Transverse colon (tissue), 3 donors: Measurements from ENCODE around the gene DPP9.

Experiments
- POLR2A ChIP-seq: fragments of 450-650 bp; IDR thresholded peaks from one replicate; pipeline ENCODE4 v1.6.1; 2016; ENCODE audit warnings: antibody characterized with exemption, mild to moderate bottlenecking, moderate library complexity
- TF ChIP-seq, protein P1 (sequence below), 5 experiments: fragments of 200-600 bp in 3 of 5; fragments of 450-650 bp in 2 of 5; sonication (generic) in 3 of 5; IDR thresholded peaks; 1 replicate in 2 of 5; 2 replicates in 3 of 5; pipeline ENCODE4 v1.5.1; 2016 to 2017; ENCODE audit warnings: antibody characterized with exemption in 5 of 5, inconsistent platforms in 3 of 5, mild to moderate bottlenecking in 2 of 5, moderate library complexity in 1 of 5

- TF ChIP-seq POLR2A: no peak
- TF ChIP-seq, protein P1, sequence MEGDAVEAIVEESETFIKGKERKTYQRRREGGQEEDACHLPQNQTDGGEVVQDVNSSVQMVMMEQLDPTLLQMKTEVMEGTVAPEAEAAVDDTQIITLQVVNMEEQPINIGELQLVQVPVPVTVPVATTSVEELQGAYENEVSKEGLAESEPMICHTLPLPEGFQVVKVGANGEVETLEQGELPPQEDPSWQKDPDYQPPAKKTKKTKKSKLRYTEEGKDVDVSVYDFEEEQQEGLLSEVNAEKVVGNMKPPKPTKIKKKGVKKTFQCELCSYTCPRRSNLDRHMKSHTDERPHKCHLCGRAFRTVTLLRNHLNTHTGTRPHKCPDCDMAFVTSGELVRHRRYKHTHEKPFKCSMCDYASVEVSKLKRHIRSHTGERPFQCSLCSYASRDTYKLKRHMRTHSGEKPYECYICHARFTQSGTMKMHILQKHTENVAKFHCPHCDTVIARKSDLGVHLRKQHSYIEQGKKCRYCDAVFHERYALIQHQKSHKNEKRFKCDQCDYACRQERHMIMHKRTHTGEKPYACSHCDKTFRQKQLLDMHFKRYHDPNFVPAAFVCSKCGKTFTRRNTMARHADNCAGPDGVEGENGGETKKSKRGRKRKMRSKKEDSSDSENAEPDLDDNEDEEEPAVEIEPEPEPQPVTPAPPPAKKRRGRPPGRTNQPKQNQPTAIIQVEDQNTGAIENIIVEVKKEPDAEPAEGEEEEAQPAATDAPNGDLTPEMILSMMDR (IDR thresholded peaks at IDR 0.05): no peak
These were observed 32.3 kb downstream of the DPP9 start for GRCh38 chr19:4691373-4691772.
